HG02623 (cell line): ENCODE data around the gene PRTFDC1.

ENCODE experiments used
- ATAC-seq: cut with Tn5 transposase; IDR thresholded peaks from one replicate; pipeline ENCODE4 v1.9.1; 2021; ENCODE audit warnings: moderate library complexity; ENCODE audit not compliant: unreplicated experiment

Gene PRTFDC1

GRCh38 chr10:24908793-24909423 lies 43.5 kb downstream of the PRTFDC1 start:
- ATAC-seq: no peak

- ATAC-seq: no peak
These were observed 44.5 kb downstream of the PRTFDC1 start for GRCh38 chr10:24907956-24908355.

GRCh38 chr10:24906372-24906771 lies 46.0 kb downstream of the PRTFDC1 start:
- ATAC-seq: no peak

GRCh38 chr10:24904824-24905223 lies 47.6 kb downstream of the PRTFDC1 start:
- ATAC-seq: no peak

GRCh38 chr10:24902400-24902728 lies 50.0 kb downstream of the PRTFDC1 start:
- no peak for ATAC-seq

GRCh38 chr10:24901686-24902399 lies 50.6 kb downstream of the PRTFDC1 start:
- peak; percentile 37 for ATAC-seq

- peak; percentile 76 for ATAC-seq
These were observed 51.3 kb downstream of the PRTFDC1 start for GRCh38 chr10:24900888-24901685.

GRCh38 chr10:24899571-24899970 lies 52.8 kb downstream of the PRTFDC1 start:
- no peak for ATAC-seq

- no peak for ATAC-seq
These were observed 53.9 kb downstream of the PRTFDC1 start for GRCh38 chr10:24898501-24898900.

- ATAC-seq: no peak
These were observed 55.0 kb downstream of the PRTFDC1 start for GRCh38 chr10:24897326-24897926.

GRCh38 chr10:24894728-24895127 lies 57.7 kb downstream of the PRTFDC1 start:
- ATAC-seq: no peak

- no peak for ATAC-seq
These were observed 58.1 kb downstream of the PRTFDC1 start for GRCh38 chr10:24894309-24894708.

- no peak for ATAC-seq
These were observed 59.3 kb downstream of the PRTFDC1 start for GRCh38 chr10:24893127-24893526.

- ATAC-seq: no peak
These were observed 60.6 kb downstream of the PRTFDC1 start for GRCh38 chr10:24891823-24892222.

GRCh38 chr10:24889639-24890038 lies 62.8 kb downstream of the PRTFDC1 start:
- ATAC-seq: no peak

GRCh38 chr10:24887855-24888231 lies 64.6 kb downstream of the PRTFDC1 start:
- ATAC-seq: peak; percentile 3

- ATAC-seq: no peak
These were observed 66.1 kb downstream of the PRTFDC1 start for GRCh38 chr10:24886290-24886680.

- ATAC-seq: no peak
These were observed 66.7 kb downstream of the PRTFDC1 start for GRCh38 chr10:24885551-24886289.

GRCh38 chr10:24884793-24885192 lies 67.6 kb downstream of the PRTFDC1 start:
- no peak for ATAC-seq

- ATAC-seq: no peak
These were observed 68.1 kb downstream of the PRTFDC1 start for GRCh38 chr10:24884316-24884715.

- ATAC-seq: no peak
These were observed 69.2 kb downstream of the PRTFDC1 start for GRCh38 chr10:24883176-24883575.
